Measurements from ENCODE around the gene SIRT5. TPM values are rescaled to one million over a fixed set of nuclear protein-coding genes. Genes with fewer than 3 reads are reported as not detected.

The SIRT5 gene
- total and polyA plus RNA-seq, 7 experiments from 2014 or later = 8.8 to 25.7 (median 14.6) TPM

DNA sequence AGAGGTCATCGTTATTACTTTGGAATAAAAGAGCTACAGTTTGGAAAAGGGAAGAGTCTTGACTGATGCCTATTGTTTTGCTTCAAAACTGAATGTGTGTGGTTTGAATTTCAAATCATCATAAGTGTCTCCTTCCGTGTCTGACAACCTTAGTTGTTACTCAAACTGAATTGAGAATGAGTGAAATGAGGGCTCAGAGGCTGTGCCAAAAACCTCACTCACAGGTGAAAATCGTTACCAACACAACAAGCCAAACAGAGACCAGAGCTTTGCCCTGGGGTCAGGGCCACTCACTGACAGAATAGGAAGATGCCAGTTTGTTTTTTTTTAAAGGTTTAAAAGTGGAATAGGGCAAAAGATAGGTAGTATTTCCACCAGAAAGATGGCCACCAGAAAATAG lies 15.2 kb upstream of the SIRT5 start:
- ATAC-seq = no peak

GRCh38 chr6:13559968-13560650 lies 14.3 kb upstream of the SIRT5 start:
- Histone ChIP-seq H3K9me3 (ENCODE audit: control insufficient read depth in 2 of 3, low read length in 3 of 3) (no peaks in the 10 kb centered on the region), H3K27me3 (ENCODE audit: control insufficient read depth in 2 of 2, insufficient read depth in 2 of 2, low read length in 2 of 2) (no peaks in the 10 kb centered on the region), H3K4me1 (ENCODE audit: control insufficient read depth in 2 of 2, insufficient read depth in 2 of 2, low read length in 2 of 2) (no peaks in the 10 kb centered on the region), H3K36me3 (ENCODE audit: control insufficient read depth in 2 of 3, insufficient read depth in 3 of 3, low read length in 3 of 3) (no peaks in the 10 kb centered on the region), H3K4me3 (ENCODE audit: low read length) (no peak overlapping the region), H3K27ac (ENCODE audit: low read depth, low read length) (no peak overlapping the region)
- ChIA-PET POLR2A (no interaction called here), CTCF (no interaction called here)
- H3K27ac Mint-ChIP-seq = no peak overlapping the region
- no peak overlapping the region for H3K4me3 Mint-ChIP-seq
- DNase-seq (no peak), ATAC-seq (no peak)
- peaks cover 0 to 17% (median 3%) of the 10 kb centered on the region in 5 donors for H3K27me3 Mint-ChIP-seq
- H3K4me1 Mint-ChIP-seq = no peaks in the 10 kb centered on the region
- intact Hi-C loops (cut with micrococcal nuclease) = no loop called here
- no peaks in the 10 kb centered on the region for H3K36me3 Mint-ChIP-seq
- H3K9me3 Mint-ChIP-seq = no peaks in the 10 kb centered on the region

More for the DNA sequence above, 15.2 kb upstream of the SIRT5 start:
- peaks cover 0 to 22% (median 4%) of the 10 kb centered on the region in 5 donors for H3K27me3 Mint-ChIP-seq
- H3K9me3 Mint-ChIP-seq = no peaks in the 10 kb centered on the region
- Histone ChIP-seq H3K9me3 (ENCODE audit: control insufficient read depth in 2 of 3, low read length in 3 of 3) (no peaks in the 10 kb centered on the region), H3K27ac (ENCODE audit: low read depth, low read length) (no peak overlapping the region), H3K27me3 (ENCODE audit: control insufficient read depth in 2 of 2, insufficient read depth in 2 of 2, low read length in 2 of 2) (no peaks in the 10 kb centered on the region), H3K4me3 (ENCODE audit: low read length) (no peak overlapping the region), H3K36me3 (ENCODE audit: control insufficient read depth in 2 of 3, insufficient read depth in 3 of 3, low read length in 3 of 3) (no peaks in the 10 kb centered on the region), H3K4me1 (ENCODE audit: control insufficient read depth in 2 of 2, insufficient read depth in 2 of 2, low read length in 2 of 2) (no peaks in the 10 kb centered on the region)
- ChIA-PET CTCF (no interaction called here), POLR2A (interaction anchor here (0.6 kb wide), 1 partner anchor 130 kb away, joined by 4 read pairs; no protein-coding TSS in a partner anchor)
- intact Hi-C loops (cut with micrococcal nuclease) = no loop called here
- H3K27ac Mint-ChIP-seq = no peak overlapping the region
- H3K36me3 Mint-ChIP-seq = no peaks in the 10 kb centered on the region
- DNase-seq = no peak
- H3K4me3 Mint-ChIP-seq = no peak overlapping the region
- no peaks in the 10 kb centered on the region for H3K4me1 Mint-ChIP-seq

DNA sequence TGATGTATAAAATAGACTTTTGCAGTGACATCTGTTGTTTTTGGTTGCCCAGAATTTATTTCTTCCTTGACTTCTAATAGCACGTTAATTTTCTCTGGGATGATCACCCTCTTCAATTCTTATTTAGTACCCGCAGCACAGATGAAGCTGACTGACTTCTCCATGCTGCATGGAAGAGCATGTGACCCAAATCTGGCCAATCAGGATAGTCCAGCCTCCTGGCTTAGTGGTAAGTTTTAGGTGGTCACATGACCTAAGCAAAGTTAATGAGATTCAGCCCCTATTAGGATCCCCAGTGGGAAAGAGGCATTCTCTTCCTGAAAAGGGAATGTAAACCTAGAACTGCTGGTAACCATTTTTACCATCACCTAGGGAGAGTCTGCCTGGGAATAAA lies 13.8 kb upstream of the SIRT5 start:
- Mint-ChIP-seq H3K4me3 (no peak overlapping the region), H3K27me3 (peaks cover 0 to 16% (median 4%) of the 10 kb centered on the region in 5 donors), H3K36me3 (no peaks in the 10 kb centered on the region), H3K27ac (no peak overlapping the region), H3K4me1 (no peaks in the 10 kb centered on the region), H3K9me3 (no peaks in the 10 kb centered on the region)
- H3K4me1 ChIP-seq (ENCODE audit: control insufficient read depth in 2 of 2, insufficient read depth in 2 of 2, low read length in 2 of 2) = no peaks in the 10 kb centered on the region
- no peaks in the 10 kb centered on the region for H3K9me3 ChIP-seq (ENCODE audit: control insufficient read depth in 2 of 3, low read length in 3 of 3)
- DNase-seq = no peak
- no peak overlapping the region for H3K27ac ChIP-seq (ENCODE audit: low read depth, low read length)
- ChIA-PET CTCF (no interaction called here), POLR2A (no interaction called here)
- H3K4me3 ChIP-seq (ENCODE audit: low read length) = no peak overlapping the region
- no peak for ATAC-seq
- no peaks in the 10 kb centered on the region for H3K27me3 ChIP-seq (ENCODE audit: control insufficient read depth in 2 of 2, insufficient read depth in 2 of 2, low read length in 2 of 2)
- no peaks in the 10 kb centered on the region for H3K36me3 ChIP-seq (ENCODE audit: control insufficient read depth in 2 of 3, insufficient read depth in 3 of 3, low read length in 3 of 3)
- intact Hi-C loops (cut with micrococcal nuclease) = no loop called here

- H3K9me3 ChIP-seq (ENCODE audit: control insufficient read depth in 2 of 3, low read length in 3 of 3) = no peaks in the 10 kb centered on the region
- no peaks in the 10 kb centered on the region for H3K27me3 ChIP-seq (ENCODE audit: control insufficient read depth in 2 of 2, insufficient read depth in 2 of 2, low read length in 2 of 2)
- H3K9me3 Mint-ChIP-seq = no peaks in the 10 kb centered on the region
- H3K27me3 Mint-ChIP-seq = peaks cover 4 to 24% (median 6%) of the 10 kb centered on the region in 5 donors
- H3K4me3 ChIP-seq (ENCODE audit: low read length) = no peak overlapping the region
- H3K27ac Mint-ChIP-seq = no peak overlapping the region
- H3K36me3 ChIP-seq (ENCODE audit: control insufficient read depth in 2 of 3, insufficient read depth in 3 of 3, low read length in 3 of 3) = no peaks in the 10 kb centered on the region
- ChIA-PET CTCF (interaction anchor here (0.6 to 0.7 kb wide), 3 partner anchors 14 to 673 kb away, joined by 3 to 5 read pairs (median 4); no protein-coding TSS in a partner anchor), POLR2A (interaction anchor here (0.5 kb wide), 1 partner anchor 156 kb away, joined by 3 read pairs; no protein-coding TSS in a partner anchor)
- ATAC-seq (no peak), DNase-seq (no peak)
- no peaks in the 10 kb centered on the region for H3K36me3 Mint-ChIP-seq
- intact Hi-C loops (cut with micrococcal nuclease) = no loop called here
- H3K27ac ChIP-seq (ENCODE audit: low read depth, low read length) = no peak overlapping the region
- H3K4me1 ChIP-seq (ENCODE audit: control insufficient read depth in 2 of 2, insufficient read depth in 2 of 2, low read length in 2 of 2) = no peaks in the 10 kb centered on the region
- H3K4me3 Mint-ChIP-seq = no peak overlapping the region
- no peaks in the 10 kb centered on the region for H3K4me1 Mint-ChIP-seq
Observed at GRCh38 chr6:13561624-13562267, 12.7 kb upstream of the SIRT5 start.

- no peak overlapping the region for H3K4me3 Mint-ChIP-seq
- DNase-seq (no peak), ATAC-seq (no peak)
- Histone ChIP-seq H3K27ac (ENCODE audit: low read depth, low read length) (no peak overlapping the region), H3K27me3 (ENCODE audit: control insufficient read depth in 2 of 2, insufficient read depth in 2 of 2, low read length in 2 of 2) (no peaks in the 10 kb centered on the region), H3K4me3 (ENCODE audit: low read length) (no peak overlapping the region), H3K9me3 (ENCODE audit: control insufficient read depth in 2 of 3, low read length in 3 of 3) (no peaks in the 10 kb centered on the region), H3K4me1 (ENCODE audit: control insufficient read depth in 2 of 2, insufficient read depth in 2 of 2, low read length in 2 of 2) (no peaks in the 10 kb centered on the region), H3K36me3 (ENCODE audit: control insufficient read depth in 2 of 3, insufficient read depth in 3 of 3, low read length in 3 of 3) (no peaks in the 10 kb centered on the region)
- ChIA-PET POLR2A (interaction anchor here (1.1 to 1.4 kb wide), 2 partner anchors 12 to 214 kb away, joined by 4 read pairs; partner anchors contain the start of gene SIRT5), CTCF (no interaction called here)
- H3K27me3 Mint-ChIP-seq = peaks cover 4 to 29% (median 6%) of the 10 kb centered on the region in 5 donors
- no peaks in the 10 kb centered on the region for H3K36me3 Mint-ChIP-seq
- no peaks in the 10 kb centered on the region for H3K4me1 Mint-ChIP-seq
- H3K9me3 Mint-ChIP-seq = no peaks in the 10 kb centered on the region
- intact Hi-C loops (cut with micrococcal nuclease) = no loop called here
- H3K27ac Mint-ChIP-seq = no peak overlapping the region
Observed at GRCh38 chr6:13563009-13563408, 11.4 kb upstream of the SIRT5 start.

DNA sequence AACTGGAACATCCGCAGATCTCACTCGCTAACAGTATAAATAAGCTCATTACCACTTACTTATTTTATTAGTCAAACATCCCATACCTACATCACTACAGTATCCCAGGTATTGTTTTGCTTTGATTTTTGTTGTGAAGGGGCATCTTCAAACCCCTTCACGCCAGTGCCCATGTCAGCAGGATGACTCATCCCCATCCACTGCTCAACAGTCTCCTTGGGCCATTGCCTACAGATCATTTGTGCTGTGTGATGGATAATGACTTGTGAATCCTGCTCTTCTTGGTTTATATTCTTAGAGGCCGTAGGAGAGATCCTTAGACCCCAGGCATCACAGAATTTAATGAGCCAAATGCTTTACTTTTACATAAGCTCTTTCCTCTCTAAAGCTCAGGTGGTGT lies 8.5 kb upstream of the SIRT5 start:
- peaks cover 4 to 30% (median 7%) of the 10 kb centered on the region in 5 donors for H3K27me3 Mint-ChIP-seq
- ATAC-seq (no peak), DNase-seq (no peak)
- H3K4me1 Mint-ChIP-seq = no peaks in the 10 kb centered on the region
- Histone ChIP-seq H3K4me1 (ENCODE audit: control insufficient read depth in 2 of 2, insufficient read depth in 2 of 2, low read length in 2 of 2) (no peaks in the 10 kb centered on the region), H3K9me3 (ENCODE audit: control insufficient read depth in 2 of 3, low read length in 3 of 3) (no peaks in the 10 kb centered on the region), H3K36me3 (ENCODE audit: control insufficient read depth in 2 of 3, insufficient read depth in 3 of 3, low read length in 3 of 3) (no peaks in the 10 kb centered on the region), H3K27me3 (ENCODE audit: control insufficient read depth in 2 of 2, insufficient read depth in 2 of 2, low read length in 2 of 2) (no peaks in the 10 kb centered on the region), H3K27ac (ENCODE audit: low read depth, low read length) (no peak overlapping the region), H3K4me3 (ENCODE audit: low read length) (no peak overlapping the region)
- no peak overlapping the region for H3K4me3 Mint-ChIP-seq
- intact Hi-C loops (cut with micrococcal nuclease) = no loop called here
- no peaks in the 10 kb centered on the region for H3K36me3 Mint-ChIP-seq
- no peak overlapping the region for H3K27ac Mint-ChIP-seq
- no peaks in the 10 kb centered on the region for H3K9me3 Mint-ChIP-seq
- ChIA-PET CTCF (interaction anchor here (1.4 kb wide), 1 partner anchor 9 kb away, joined by 5 read pairs; the partner anchor contains the start of gene SIRT5), POLR2A (no interaction called here)

- Histone ChIP-seq H3K4me3 (ENCODE audit: low read length) (no peak overlapping the region), H3K36me3 (ENCODE audit: control insufficient read depth in 2 of 3, insufficient read depth in 3 of 3, low read length in 3 of 3) (no peaks in the 10 kb centered on the region), H3K9me3 (ENCODE audit: control insufficient read depth in 2 of 3, low read length in 3 of 3) (no peaks in the 10 kb centered on the region), H3K27ac (ENCODE audit: low read depth, low read length) (no peak overlapping the region), H3K4me1 (ENCODE audit: control insufficient read depth in 2 of 2, insufficient read depth in 2 of 2, low read length in 2 of 2) (no peaks in the 10 kb centered on the region), H3K27me3 (ENCODE audit: control insufficient read depth in 2 of 2, insufficient read depth in 2 of 2, low read length in 2 of 2) (no peaks in the 10 kb centered on the region)
- Mint-ChIP-seq H3K27ac (no peak overlapping the region), H3K9me3 (no peaks in the 10 kb centered on the region), H3K36me3 (no peaks in the 10 kb centered on the region), H3K4me3 (no peak overlapping the region), H3K27me3 (peaks cover 4 to 30% (median 7%) of the 10 kb centered on the region in 5 donors), H3K4me1 (no peaks in the 10 kb centered on the region)
- ChIA-PET CTCF (no interaction called here), POLR2A (no interaction called here)
- intact Hi-C loops (cut with micrococcal nuclease) = no loop called here
- ATAC-seq (no peak), DNase-seq (no peak)
Observed at GRCh38 chr6:13566500-13566899, 7.9 kb upstream of the SIRT5 start.
